ENCODE measurements around the gene UIMC1.

Gene UIMC1

DNA sequence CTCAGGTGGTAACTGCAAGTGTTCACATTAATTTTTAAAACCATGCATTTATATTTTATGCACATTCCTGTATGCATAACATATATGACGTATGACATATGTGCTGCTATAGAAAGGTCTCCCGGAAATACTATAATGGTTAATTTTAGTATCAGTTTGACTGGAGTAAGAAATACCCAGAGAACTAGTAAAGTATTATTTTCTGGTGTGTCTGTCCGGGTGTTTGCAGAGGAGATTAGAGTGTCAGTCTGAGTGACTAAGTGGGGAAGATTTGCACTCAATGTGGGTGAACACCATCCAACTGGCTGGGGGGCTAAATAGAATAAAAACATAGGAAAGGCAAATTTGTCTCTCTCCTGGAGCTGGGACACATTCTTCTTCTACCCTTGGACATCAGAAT, 26.9 kb downstream of the UIMC1 start:
- DNase-seq (no peak), ATAC-seq (replicated peaks) (no peak)
- Mint-ChIP-seq H3K4me3 (no peak overlapping the region), H3K9me3 (no peaks in the 10 kb centered on the region), H3K4me1 (ENCODE audit: low read depth in 2 of 2) (peaks cover 11 to 22% of the 10 kb centered on the region in 2 donors), H3K27me3 (no peaks in the 10 kb centered on the region), H3K27ac (peak overlapping the region; percentile 9 to 44), H3K36me3 (ENCODE audit: insufficient read depth) (peaks cover 58% of the 10 kb centered on the region)

DNA sequence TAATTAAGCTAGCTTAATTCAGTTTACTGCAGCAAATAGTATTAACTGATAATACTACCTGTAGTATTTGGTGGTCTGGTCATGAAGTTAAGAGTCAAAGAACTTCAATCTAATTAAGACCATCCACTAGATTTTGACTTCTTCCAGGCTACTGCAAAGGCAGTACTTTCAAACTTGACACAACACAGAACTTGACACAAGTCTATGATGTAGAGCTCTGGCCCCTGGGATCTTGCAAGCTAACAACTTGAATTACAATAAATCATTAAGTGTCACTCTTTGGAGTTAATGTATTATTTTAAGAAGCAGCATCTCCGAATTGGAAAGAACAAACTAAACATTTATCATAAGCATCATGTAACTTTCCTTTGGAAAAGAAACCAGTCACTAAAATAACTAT, 40.9 kb downstream of the UIMC1 start:
- no peak overlapping the region for H3K4me3 Mint-ChIP-seq
- DNase-seq (no peak), ATAC-seq (replicated peaks) (no peak)
- H3K9me3 Mint-ChIP-seq: no peaks in the 10 kb centered on the region
- no peaks in the 10 kb centered on the region for H3K27me3 Mint-ChIP-seq
- H3K36me3 Mint-ChIP-seq (ENCODE audit: insufficient read depth): peaks cover 51% of the 10 kb centered on the region
- peaks cover 3 to 5% of the 10 kb centered on the region in 2 donors for H3K4me1 Mint-ChIP-seq (ENCODE audit: low read depth in 2 of 2)
- no peak overlapping the region for H3K27ac Mint-ChIP-seq

DNA sequence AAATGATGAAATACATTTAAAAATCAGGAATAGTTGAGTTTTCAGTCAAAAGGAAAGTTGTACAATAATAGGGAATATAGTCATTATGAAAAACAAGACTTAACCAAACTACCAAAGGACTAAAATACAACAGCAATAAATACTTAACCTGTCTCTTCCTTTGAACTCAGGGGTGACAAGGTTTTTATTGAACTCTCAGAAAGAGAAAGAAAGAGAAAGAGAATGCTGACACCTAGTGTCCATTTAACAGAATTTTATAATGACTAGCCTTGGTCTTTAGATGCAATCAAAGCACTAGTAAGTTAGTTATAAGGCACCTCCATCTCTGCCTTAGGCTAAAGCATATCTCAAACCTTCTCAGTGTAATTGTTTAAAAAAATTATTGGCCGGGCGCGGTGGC, 47.5 kb downstream of the UIMC1 start:
- Mint-ChIP-seq H3K27ac (no peak overlapping the region), H3K4me3 (no peak overlapping the region), H3K27me3 (no peaks in the 10 kb centered on the region), H3K9me3 (no peaks in the 10 kb centered on the region), H3K36me3 (ENCODE audit: insufficient read depth) (peaks cover 37% of the 10 kb centered on the region), H3K4me1 (ENCODE audit: low read depth in 2 of 2) (peaks cover 2 to 20% of the 10 kb centered on the region in 2 donors)
- ATAC-seq (replicated peaks) (peak; percentile 41), DNase-seq (no peak)

DNA sequence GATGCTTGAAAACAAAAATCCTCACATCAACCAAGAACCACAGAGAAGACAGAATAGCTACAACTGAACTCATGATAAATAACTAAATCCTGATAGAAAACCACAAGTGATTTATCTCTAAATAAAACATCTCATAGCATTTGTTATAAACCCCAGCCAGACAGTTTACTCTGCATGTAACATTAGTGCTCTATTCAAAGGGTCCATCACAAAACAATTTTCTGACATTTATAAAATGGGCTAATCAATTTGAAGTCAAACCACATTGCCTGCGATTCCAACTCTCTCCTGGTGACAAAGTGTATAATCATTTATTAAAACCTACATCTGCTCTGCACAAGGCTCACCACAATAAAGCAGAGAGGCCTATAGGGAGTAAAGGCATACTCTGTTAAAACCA, 49.8 kb downstream of the UIMC1 start:
- peaks cover 2 to 17% of the 10 kb centered on the region in 2 donors for H3K4me1 Mint-ChIP-seq (ENCODE audit: low read depth in 2 of 2)
- no peak overlapping the region for H3K4me3 Mint-ChIP-seq
- H3K27me3 Mint-ChIP-seq: no peaks in the 10 kb centered on the region
- peaks cover 35% of the 10 kb centered on the region for H3K36me3 Mint-ChIP-seq (ENCODE audit: insufficient read depth)
- DNase-seq: no peak
- ATAC-seq (replicated peaks): no peak
- no peaks in the 10 kb centered on the region for H3K9me3 Mint-ChIP-seq
- peak overlapping the region in 1 of 2 donors; percentile 13 for H3K27ac Mint-ChIP-seq

DNA sequence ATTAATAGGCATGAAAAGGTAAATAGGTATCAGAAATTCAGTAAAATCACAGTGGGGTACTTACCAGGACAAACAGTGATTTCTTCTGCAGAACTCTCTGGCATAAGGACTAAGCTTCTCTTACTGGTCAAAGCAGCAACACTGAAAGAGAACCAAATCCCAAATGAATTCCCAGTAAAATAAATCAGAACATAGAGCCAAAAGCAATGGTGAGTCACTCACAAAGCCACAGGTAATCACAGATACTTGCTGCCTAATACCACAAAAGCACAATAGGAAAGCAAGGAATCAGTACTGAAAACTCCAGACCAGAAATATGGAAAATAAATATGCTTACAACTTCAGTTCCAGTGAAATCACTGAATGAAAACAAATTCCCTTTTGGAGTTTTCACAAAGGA, 50.7 kb downstream of the UIMC1 start:
- DNase-seq (no peak), ATAC-seq (replicated peaks) (no peak)
- Mint-ChIP-seq H3K36me3 (ENCODE audit: insufficient read depth) (peaks cover 44% of the 10 kb centered on the region), H3K9me3 (no peaks in the 10 kb centered on the region), H3K27ac (peak overlapping the region in 1 of 2 donors; percentile 13), H3K27me3 (no peaks in the 10 kb centered on the region), H3K4me3 (no peak overlapping the region), H3K4me1 (ENCODE audit: low read depth in 2 of 2) (peaks cover 2 to 17% of the 10 kb centered on the region in 2 donors)

DNA sequence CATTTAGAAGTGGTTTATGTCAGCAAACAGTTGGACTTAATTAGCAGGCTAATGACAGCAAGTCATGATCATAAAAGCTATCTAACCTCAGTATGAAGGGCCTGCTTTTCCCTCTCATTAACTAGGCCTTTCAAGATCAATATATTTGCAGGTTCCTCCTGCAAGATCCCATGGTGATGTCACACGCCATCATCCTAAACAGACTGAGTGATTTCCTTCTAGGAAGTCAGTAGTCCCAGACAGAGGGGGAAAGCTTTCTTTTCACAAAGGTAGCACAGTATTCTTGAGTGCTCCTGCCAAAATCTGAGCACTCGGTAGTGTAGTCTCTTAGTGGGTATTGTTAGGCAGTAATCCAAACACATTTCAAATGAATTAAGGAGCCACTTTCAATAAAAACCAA, 52.5 kb downstream of the UIMC1 start:
- peaks cover 58% of the 10 kb centered on the region for H3K36me3 Mint-ChIP-seq (ENCODE audit: insufficient read depth)
- no peak overlapping the region for H3K4me3 Mint-ChIP-seq
- no peak overlapping the region for H3K27ac Mint-ChIP-seq
- DNase-seq (no peak), ATAC-seq (replicated peaks) (no peak)
- no peaks in the 10 kb centered on the region for H3K27me3 Mint-ChIP-seq
- H3K4me1 Mint-ChIP-seq (ENCODE audit: low read depth in 2 of 2): peaks cover 2 to 14% of the 10 kb centered on the region in 2 donors
- no peaks in the 10 kb centered on the region for H3K9me3 Mint-ChIP-seq

DNA sequence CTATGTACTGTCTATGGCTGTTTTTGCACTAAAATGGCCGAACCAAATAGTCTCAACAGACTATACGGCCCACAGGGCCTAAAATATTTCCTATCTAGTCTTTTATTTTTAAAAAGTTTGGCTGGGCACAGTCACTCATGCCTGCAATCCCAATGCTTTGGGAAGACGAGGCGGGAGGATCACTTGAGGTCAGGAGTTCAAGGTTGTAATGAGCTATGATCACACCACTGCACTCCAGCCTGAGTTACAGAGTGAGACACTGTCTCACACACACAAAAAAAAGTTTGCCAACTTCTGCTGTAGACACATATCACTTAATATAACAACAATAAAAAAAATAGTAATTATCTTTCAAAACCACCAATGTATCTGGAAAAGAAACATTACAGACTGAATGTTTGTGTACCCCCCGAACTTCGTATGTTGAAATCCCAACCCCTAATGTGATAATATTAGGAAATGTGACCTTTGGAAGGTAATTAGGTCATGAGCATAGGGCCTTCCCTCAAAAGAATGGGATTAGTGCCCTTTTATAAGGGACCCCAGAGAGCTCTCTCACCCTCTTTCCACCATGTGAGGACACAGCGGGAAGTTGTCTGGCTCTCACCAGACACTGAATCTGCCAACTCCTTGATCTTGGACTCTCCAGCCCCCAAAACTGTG, 53.9 kb downstream of the UIMC1 start:
- H3K36me3 Mint-ChIP-seq (ENCODE audit: insufficient read depth): peaks cover 61% of the 10 kb centered on the region
- no peak overlapping the region for H3K27ac Mint-ChIP-seq
- DNase-seq (no peak), ATAC-seq (replicated peaks) (no peak)
- no peak overlapping the region for H3K4me3 Mint-ChIP-seq
- no peaks in the 10 kb centered on the region for H3K9me3 Mint-ChIP-seq
- no peaks in the 10 kb centered on the region for H3K27me3 Mint-ChIP-seq
- H3K4me1 Mint-ChIP-seq (ENCODE audit: low read depth in 2 of 2): peaks cover 2 to 11% of the 10 kb centered on the region in 2 donors

DNA sequence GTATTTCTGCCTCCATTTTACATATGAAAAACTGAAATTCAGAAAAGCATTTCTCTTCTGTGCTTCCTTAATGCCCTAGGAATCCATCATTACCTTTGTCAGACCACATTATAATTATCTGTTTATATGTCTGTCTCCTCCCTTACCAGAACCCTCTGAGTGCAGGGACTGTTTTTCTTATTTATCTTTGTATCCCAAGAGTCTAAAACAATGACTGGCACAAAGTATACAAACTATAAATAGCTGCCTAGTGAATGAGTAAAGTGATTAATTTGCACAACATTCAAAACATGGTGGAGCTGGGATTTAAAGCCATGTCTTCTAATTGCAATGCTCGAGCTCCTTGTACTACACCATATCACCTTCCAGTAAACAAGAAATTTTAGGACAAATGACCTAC, 58.1 kb downstream of the UIMC1 start:
- Mint-ChIP-seq H3K4me3 (no peak overlapping the region), H3K36me3 (ENCODE audit: insufficient read depth) (peaks cover 46% of the 10 kb centered on the region), H3K9me3 (no peaks in the 10 kb centered on the region), H3K27ac (no peak overlapping the region), H3K4me1 (ENCODE audit: low read depth in 2 of 2) (peaks cover 2 to 3% of the 10 kb centered on the region in 2 donors), H3K27me3 (no peaks in the 10 kb centered on the region)
- ATAC-seq (replicated peaks): no peak
- DNase-seq: no peak

DNA sequence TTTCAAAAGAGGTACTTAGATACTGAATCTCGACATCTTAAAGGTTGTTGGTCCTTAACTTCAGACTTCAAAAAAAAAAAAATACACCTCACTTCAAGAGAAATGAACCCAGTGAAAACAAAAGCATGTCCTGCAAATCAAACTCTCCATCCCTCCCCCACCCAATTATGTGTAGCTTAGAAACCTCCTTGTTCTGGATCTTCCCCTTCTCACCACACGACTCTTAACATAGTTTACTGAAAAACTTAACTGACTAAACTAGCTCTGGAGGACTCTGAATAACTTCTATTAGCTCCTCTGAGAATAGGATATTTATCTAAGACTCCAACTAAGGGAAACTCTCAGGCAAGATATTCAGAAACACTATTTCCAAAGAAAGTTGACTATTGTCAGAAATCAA, 58.7 kb downstream of the UIMC1 start:
- H3K27me3 Mint-ChIP-seq: no peaks in the 10 kb centered on the region
- no peak overlapping the region for H3K4me3 Mint-ChIP-seq
- ATAC-seq (replicated peaks) (no peak), DNase-seq (no peak)
- no peak overlapping the region for H3K27ac Mint-ChIP-seq
- H3K9me3 Mint-ChIP-seq: no peaks in the 10 kb centered on the region
- peaks cover 51% of the 10 kb centered on the region for H3K36me3 Mint-ChIP-seq (ENCODE audit: insufficient read depth)
- peaks cover 2 to 3% of the 10 kb centered on the region in 2 donors for H3K4me1 Mint-ChIP-seq (ENCODE audit: low read depth in 2 of 2)

DNA sequence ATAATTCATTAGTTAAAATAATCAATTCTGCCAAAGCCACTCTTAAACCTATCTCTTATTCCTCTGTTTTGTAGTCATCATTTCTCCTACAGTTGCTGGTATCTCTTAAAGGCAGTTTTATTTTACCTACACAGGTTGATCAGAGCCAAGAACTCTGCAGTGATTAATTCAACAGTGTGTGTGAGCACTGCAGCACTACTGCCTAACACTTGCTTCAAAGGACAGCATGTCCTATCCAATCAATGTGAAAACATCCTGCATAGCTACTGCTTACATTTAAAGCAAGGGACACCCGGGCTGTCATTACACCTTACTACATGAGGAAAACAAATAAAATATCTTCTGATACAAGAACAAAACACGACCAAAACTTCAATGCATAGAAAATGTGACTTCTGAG, 62.3 kb downstream of the UIMC1 start:
- Mint-ChIP-seq H3K27me3 (no peaks in the 10 kb centered on the region), H3K4me1 (ENCODE audit: low read depth in 2 of 2) (peaks cover 2 to 3% of the 10 kb centered on the region in 2 donors), H3K27ac (no peak overlapping the region), H3K36me3 (ENCODE audit: insufficient read depth) (peaks cover 51% of the 10 kb centered on the region), H3K9me3 (no peaks in the 10 kb centered on the region), H3K4me3 (no peak overlapping the region)
- DNase-seq (no peak), ATAC-seq (replicated peaks) (no peak)

DNA sequence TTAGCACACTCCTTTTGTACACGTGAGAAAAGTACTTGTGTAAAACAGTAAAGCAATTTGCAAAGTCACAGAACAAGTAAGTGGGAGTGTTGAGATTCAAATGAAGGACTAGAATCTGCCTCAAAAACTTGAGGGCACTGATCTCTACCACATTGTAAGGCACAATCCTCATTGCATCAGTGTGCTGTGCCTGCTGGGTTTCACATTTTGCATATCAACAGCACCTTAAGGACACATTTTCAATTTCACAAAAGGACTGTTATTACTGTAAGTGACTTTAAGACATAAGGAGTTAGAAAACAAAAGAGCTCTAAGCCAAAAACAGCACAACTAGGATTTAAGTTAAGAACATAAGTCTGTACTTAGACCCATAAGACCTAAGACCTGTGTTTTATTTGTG, 62.8 kb downstream of the UIMC1 start:
- peaks cover 2 to 3% of the 10 kb centered on the region in 2 donors for H3K4me1 Mint-ChIP-seq (ENCODE audit: low read depth in 2 of 2)
- H3K4me3 Mint-ChIP-seq: no peak overlapping the region
- H3K36me3 Mint-ChIP-seq (ENCODE audit: insufficient read depth): peaks cover 54% of the 10 kb centered on the region
- DNase-seq (no peak), ATAC-seq (replicated peaks) (no peak)
- no peaks in the 10 kb centered on the region for H3K27me3 Mint-ChIP-seq
- H3K27ac Mint-ChIP-seq: no peak overlapping the region
- no peaks in the 10 kb centered on the region for H3K9me3 Mint-ChIP-seq

DNA sequence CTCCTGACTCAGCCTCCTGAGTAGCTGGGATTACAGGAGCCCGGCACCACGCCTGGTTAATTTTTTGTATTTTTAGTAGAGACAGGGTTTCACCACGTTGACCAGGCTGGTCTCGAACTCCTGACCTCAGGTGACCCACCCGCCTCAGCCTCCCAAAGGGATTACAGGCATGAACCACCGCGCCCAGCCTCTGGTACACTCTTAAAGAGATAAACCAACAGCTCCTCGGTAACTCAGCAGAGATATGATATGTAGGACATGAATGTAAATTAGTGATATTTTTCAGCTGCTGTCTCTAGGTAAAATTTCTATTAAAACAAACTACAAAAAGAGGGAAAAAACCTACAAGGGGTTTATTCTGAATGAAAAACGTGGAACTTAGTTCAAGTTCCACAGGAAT, 64.6 kb downstream of the UIMC1 start:
- H3K36me3 Mint-ChIP-seq (ENCODE audit: insufficient read depth): peaks cover 55% of the 10 kb centered on the region

DNA sequence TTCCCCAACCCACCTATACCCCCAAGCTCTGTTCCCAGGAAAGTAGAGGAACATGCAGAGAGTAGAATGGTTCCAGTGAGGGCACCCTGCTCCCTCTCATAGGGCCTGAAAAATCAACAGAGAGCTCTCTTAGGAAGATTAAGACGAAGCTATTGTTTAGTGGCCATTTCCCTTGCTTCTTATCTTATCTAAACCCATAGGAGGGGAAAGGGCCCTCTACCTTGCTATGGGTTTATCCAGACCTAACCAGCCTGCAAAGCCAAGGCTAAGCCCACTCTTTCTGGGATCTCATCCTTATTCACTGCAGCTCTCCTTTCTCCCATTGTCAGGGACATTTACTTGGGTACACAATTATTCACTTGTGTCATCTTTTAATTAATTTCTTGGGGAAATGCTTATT, 68.1 kb downstream of the UIMC1 start:
- Mint-ChIP-seq H3K9me3 (no peaks in the 10 kb centered on the region), H3K36me3 (ENCODE audit: insufficient read depth) (peaks cover 56% of the 10 kb centered on the region), H3K27me3 (no peaks in the 10 kb centered on the region), H3K27ac (peak overlapping the region in 1 of 2 donors; percentile 84), H3K4me3 (no peak overlapping the region), H3K4me1 (ENCODE audit: low read depth in 2 of 2) (peaks cover 5 to 12% of the 10 kb centered on the region in 2 donors)
- DNase-seq (no peak), ATAC-seq (replicated peaks) (no peak)

More for the DNA sequence above, 64.6 kb downstream of the UIMC1 start:
- no peak for DNase-seq
- Mint-ChIP-seq H3K27ac (no peak overlapping the region), H3K4me3 (no peak overlapping the region), H3K9me3 (no peaks in the 10 kb centered on the region), H3K27me3 (no peaks in the 10 kb centered on the region), H3K4me1 (ENCODE audit: low read depth in 2 of 2) (peaks cover 0 to 2% of the 10 kb centered on the region in 2 donors)
- no peak for ATAC-seq (replicated peaks)

DNA sequence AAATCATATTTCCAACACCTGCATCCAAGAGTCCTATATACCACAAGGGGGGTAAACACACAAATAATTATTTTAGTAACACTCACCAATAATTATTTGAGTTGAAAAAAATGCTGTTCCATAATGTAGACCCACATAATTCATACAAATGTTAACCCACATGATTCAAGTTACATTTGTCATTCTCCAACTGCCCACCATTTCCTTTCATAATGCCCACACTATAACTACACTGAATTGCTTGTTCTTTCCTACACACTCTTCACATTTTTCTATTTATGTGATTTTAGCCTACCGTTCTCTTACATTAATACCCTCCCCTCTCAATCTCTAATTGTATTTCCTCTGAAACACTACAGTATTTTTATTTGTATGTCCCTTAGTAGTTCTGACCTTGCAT, 71.6 kb downstream of the UIMC1 start:
- ATAC-seq (replicated peaks) (no peak), DNase-seq (no peak)
- peaks cover 49% of the 10 kb centered on the region for H3K36me3 Mint-ChIP-seq (ENCODE audit: insufficient read depth)
- H3K4me1 Mint-ChIP-seq (ENCODE audit: low read depth in 2 of 2): peaks cover 5 to 23% of the 10 kb centered on the region in 2 donors
- no peaks in the 10 kb centered on the region for H3K27me3 Mint-ChIP-seq
- H3K4me3 Mint-ChIP-seq: no peak overlapping the region
- peak overlapping the region in 1 of 2 donors; percentile 5 for H3K27ac Mint-ChIP-seq
- no peaks in the 10 kb centered on the region for H3K9me3 Mint-ChIP-seq
